SK-N-SH treated with all-trans-retinoic acid at 6 μM for 48 hours (cell line): ENCODE data around the gene B3GNT7.

Experiments
- ATAC-seq: fragments of 200-7000 bp; cut with Tn5 transposase; 3 replicates; pipeline ENCODE4 v1.9.1; 2020; ENCODE audit warnings: mild to moderate bottlenecking, moderate library complexity
- ARNTL ChIP-seq: fragments of 450-650 bp; formaldehyde crosslinking; IDR thresholded peaks from 2 replicates; pipeline ENCODE4 v1.5.0; 2020; ENCODE audit warnings: low read depth, mild to moderate bottlenecking, moderate library complexity, borderline replicate concordance
- BACH2 ChIP-seq: fragments of 250-450 bp; sonication (Bioruptor Pico); IDR thresholded peaks from 2 replicates; pipeline ENCODE4 v1.9.0; 2021; ENCODE audit warnings: mild to moderate bottlenecking, borderline replicate concordance
- CSDC2 ChIP-seq: fragments of 250-450 bp; sonication (Bioruptor Pico); IDR thresholded peaks from 2 replicates; pipeline ENCODE4 v1.5.0; 2020; ENCODE audit warnings: mild to moderate bottlenecking, moderate library complexity
- ESRRG ChIP-seq: fragments of 250-450 bp; sonication (Bioruptor Pico); IDR thresholded peaks from 2 replicates; pipeline ENCODE4 v1.6.1; 2021; ENCODE audit warnings: mild to moderate bottlenecking
- GLIS3 ChIP-seq: fragments of 250-450 bp; sonication (Bioruptor Pico); IDR thresholded peaks from 2 replicates; pipeline ENCODE4 v1.5.0; 2020; ENCODE audit warnings: mild to moderate bottlenecking, moderate library complexity
- ISL1 ChIP-seq: fragments of 250-450 bp; sonication (Bioruptor Pico); IDR thresholded peaks from 2 replicates; pipeline ENCODE4 v2.1.2; 2022; ENCODE audit warnings: mild to moderate bottlenecking, moderate library complexity
- OSR1 ChIP-seq: fragments of 250-450 bp; sonication (Bioruptor Pico); IDR thresholded peaks from 2 replicates; pipeline ENCODE4 v1.8.0; 2022; ENCODE audit warnings: moderate library complexity, mild to moderate bottlenecking, inconsistent platforms
- PPARA ChIP-seq: fragments of 250-450 bp; sonication (Bioruptor Pico); IDR thresholded peaks from 2 replicates; pipeline ENCODE4 v1.5.0; 2020; ENCODE audit warnings: mild to moderate bottlenecking, borderline replicate concordance
- RARB ChIP-seq: fragments of 250-450 bp; sonication (Bioruptor Pico); IDR thresholded peaks from 2 replicates; pipeline ENCODE4 v1.8.0; 2021; ENCODE audit warnings: mild to moderate bottlenecking, moderate library complexity
- SNAI2 ChIP-seq: fragments of 250-450 bp; sonication (Bioruptor Pico); IDR thresholded peaks from 2 replicates; pipeline ENCODE4 v1.5.0; 2020; ENCODE audit warnings: mild to moderate bottlenecking, moderate library complexity
- TCF4 ChIP-seq: fragments of 250-450 bp; sonication (Bioruptor Pico); IDR thresholded peaks from 2 replicates; pipeline ENCODE4 v1.8.0; 2021; ENCODE audit warnings: mild to moderate bottlenecking, moderate library complexity, borderline replicate concordance
- TOX ChIP-seq: fragments of 250-450 bp; sonication (Bioruptor Pico); IDR thresholded peaks from 2 replicates; pipeline ENCODE4 v1.8.0; 2021; ENCODE audit warnings: mild to moderate bottlenecking, moderate library complexity, borderline replicate concordance
- ZC3H10 ChIP-seq: fragments of 250-450 bp; sonication (Bioruptor Pico); IDR thresholded peaks from 2 replicates; pipeline ENCODE4 v1.5.1; 2021; ENCODE audit warnings: mild to moderate bottlenecking, moderate library complexity
- ZFP3 ChIP-seq: fragments of 250-450 bp; sonication (Bioruptor Pico); IDR thresholded peaks from 2 replicates; pipeline ENCODE4 v1.5.0; 2020; ENCODE audit warnings: mild to moderate bottlenecking, moderate library complexity
- ZFP30 ChIP-seq: fragments of 450-650 bp; formaldehyde crosslinking; IDR thresholded peaks from 2 replicates; pipeline ENCODE4 v1.5.0; 2022; ENCODE audit warnings: mild to moderate bottlenecking, moderate library complexity
- ZNF565 ChIP-seq: fragments of 450-650 bp; formaldehyde crosslinking; conservative IDR thresholded peaks from 2 replicates; pipeline ENCODE4 v1.5.0; 2020; ENCODE audit warnings: low read depth, mild to moderate bottlenecking, moderate library complexity
- ZNF8 ChIP-seq: fragments of 450-650 bp; formaldehyde crosslinking; IDR thresholded peaks from 2 replicates; pipeline ENCODE4 v1.5.0; 2020; ENCODE audit warnings: mild to moderate bottlenecking, moderate library complexity
- TF ChIP-seq, protein P1 (sequence below): fragments of 250-450 bp; sonication (Bioruptor Pico); IDR thresholded peaks from 2 replicates; pipeline ENCODE4 v1.8.0; 2020; ENCODE audit warnings: mild to moderate bottlenecking, moderate library complexity, borderline replicate concordance
- TF ChIP-seq, protein P2 (sequence below): fragments of 250-450 bp; sonication (Bioruptor Pico); IDR thresholded peaks from 2 replicates; pipeline ENCODE4 v1.8.0; 2021; ENCODE audit warnings: low read depth, mild to moderate bottlenecking, moderate library complexity, borderline replicate concordance
- TF ChIP-seq, protein P3 (sequence below): fragments of 250-450 bp; sonication (Bioruptor Pico); IDR thresholded peaks from 2 replicates; pipeline ENCODE4 v1.5.1; 2021; ENCODE audit warnings: mild to moderate bottlenecking, moderate library complexity
- TF ChIP-seq, protein P4 (sequence below): fragments of 250-450 bp; sonication (Bioruptor Pico); IDR thresholded peaks from 2 replicates; pipeline ENCODE4 v1.5.0; 2020; ENCODE audit warnings: mild to moderate bottlenecking, moderate library complexity
- TF ChIP-seq, protein P5 (sequence below): fragments of 250-450 bp; sonication (Bioruptor Pico); IDR thresholded peaks from 2 replicates; pipeline ENCODE4 v1.5.1; 2020; ENCODE audit warnings: low read depth, mild to moderate bottlenecking, moderate library complexity

Gene B3GNT7

DNA sequence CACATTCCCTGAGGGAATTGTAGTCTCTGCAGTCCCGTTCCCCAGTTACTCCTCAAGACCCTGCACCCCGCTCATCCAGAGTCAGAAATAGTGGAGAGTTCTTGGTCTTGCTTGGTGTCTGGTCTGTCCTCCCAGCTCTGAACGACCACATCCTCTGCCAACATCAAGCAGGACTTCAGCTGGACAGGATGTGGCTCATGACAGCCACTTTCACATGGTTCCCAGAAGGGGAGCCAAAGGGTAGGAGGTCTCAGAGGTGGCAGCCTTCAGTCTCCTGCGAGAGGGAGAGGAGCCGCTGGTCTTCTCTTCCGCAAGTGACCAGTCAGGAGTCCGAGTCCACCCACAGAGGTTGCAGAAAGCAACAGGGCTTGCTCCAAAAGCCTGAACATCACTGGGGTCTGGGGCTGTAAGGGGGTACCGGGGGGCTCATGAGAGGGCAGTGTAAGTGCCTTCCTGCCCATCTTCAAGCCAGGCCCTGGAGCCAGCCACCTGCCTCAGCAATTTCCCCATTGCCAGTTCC lies 29.8 kb downstream of the B3GNT7 start (continued):
- TF ChIP-seq ZFP30 (CRISPR knock-in tag) (no peak), BACH2 (no peak)
- TF ChIP-seq, all 23 proteins: peak for 0

DNA sequence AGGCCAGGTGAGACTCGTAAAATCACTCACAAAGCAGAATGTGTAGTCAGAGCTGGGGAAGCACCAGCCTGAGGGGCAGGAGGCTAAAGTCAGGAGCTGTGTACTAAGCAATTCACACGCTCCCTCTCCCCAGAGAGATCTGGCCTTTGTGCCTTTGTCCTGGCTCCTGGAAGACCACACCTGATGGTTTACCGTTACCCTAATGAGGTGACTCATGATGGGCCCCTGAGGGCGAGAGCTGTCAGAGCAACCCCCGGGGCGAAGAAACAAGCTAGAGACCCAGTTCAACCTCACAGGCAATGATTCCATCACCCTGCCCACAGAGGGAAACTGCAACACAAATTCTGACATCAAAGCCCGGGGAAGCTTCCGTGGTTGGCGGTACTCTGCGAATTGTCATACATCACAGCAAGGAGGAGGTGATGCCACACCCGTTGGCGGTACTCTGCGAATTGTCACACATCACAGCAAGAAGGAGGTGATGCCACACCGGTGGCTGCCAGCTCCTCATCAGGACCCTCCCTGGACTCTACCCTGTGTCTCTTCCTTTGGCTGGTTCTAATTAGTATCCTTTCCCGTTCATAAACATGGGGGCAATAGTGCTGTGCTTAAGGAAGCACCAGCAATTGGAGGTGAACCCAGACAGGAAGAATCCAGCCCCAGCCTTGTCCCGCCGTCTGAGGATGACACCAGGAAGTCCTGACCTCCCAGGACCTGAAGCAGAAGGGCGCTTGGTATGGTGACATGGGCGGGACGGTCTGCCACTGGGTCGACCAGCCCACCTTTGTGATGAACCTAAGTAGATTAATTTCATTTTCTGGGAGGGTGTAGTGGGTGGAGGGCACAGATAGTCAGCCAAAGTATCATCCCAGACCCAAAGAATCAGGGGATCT lies 30.5 kb downstream of the B3GNT7 start:
- no peak for ATAC-seq
- TF ChIP-seq SNAI2 (no peak), GLIS3 (CRISPR knock-in tag) (no peak), ISL1 (no peak), OSR1 (CRISPR knock-in tag) (no peak), ZNF565 (CRISPR knock-in tag) (no peak), RARB (CRISPR knock-in tag) (no peak), BACH2 (no peak), CSDC2 (CRISPR knock-in tag) (no peak), ZNF8 (CRISPR knock-in tag) (no peak), TOX (CRISPR knock-in tag) (no peak), PPARA (CRISPR knock-in tag) (no peak), ESRRG (no peak), ZFP3 (CRISPR knock-in tag) (no peak), ARNTL (CRISPR knock-in tag) (no peak), ZFP30 (CRISPR knock-in tag) (no peak), TCF4 (CRISPR knock-in tag) (no peak)
- TF ChIP-seq, protein P1, sequence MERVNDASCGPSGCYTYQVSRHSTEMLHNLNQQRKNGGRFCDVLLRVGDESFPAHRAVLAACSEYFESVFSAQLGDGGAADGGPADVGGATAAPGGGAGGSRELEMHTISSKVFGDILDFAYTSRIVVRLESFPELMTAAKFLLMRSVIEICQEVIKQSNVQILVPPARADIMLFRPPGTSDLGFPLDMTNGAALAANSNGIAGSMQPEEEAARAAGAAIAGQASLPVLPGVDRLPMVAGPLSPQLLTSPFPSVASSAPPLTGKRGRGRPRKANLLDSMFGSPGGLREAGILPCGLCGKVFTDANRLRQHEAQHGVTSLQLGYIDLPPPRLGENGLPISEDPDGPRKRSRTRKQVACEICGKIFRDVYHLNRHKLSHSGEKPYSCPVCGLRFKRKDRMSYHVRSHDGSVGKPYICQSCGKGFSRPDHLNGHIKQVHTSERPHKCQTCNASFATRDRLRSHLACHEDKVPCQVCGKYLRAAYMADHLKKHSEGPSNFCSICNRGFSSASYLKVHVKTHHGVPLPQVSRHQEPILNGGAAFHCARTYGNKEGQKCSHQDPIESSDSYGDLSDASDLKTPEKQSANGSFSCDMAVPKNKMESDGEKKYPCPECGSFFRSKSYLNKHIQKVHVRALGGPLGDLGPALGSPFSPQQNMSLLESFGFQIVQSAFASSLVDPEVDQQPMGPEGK (CRISPR knock-in tag) = no peak
- TF ChIP-seq, protein P2, sequence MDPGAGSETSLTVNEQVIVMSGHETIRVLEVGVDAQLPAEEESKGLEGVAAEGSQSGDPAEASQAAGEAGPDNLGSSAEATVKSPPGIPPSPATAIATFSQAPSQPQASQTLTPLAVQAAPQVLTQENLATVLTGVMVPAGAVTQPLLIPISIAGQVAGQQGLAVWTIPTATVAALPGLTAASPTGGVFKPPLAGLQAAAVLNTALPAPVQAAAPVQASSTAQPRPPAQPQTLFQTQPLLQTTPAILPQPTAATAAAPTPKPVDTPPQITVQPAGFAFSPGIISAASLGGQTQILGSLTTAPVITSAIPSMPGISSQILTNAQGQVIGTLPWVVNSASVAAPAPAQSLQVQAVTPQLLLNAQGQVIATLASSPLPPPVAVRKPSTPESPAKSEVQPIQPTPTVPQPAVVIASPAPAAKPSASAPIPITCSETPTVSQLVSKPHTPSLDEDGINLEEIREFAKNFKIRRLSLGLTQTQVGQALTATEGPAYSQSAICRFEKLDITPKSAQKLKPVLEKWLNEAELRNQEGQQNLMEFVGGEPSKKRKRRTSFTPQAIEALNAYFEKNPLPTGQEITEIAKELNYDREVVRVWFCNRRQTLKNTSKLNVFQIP (CRISPR knock-in tag) = no peak
- TF ChIP-seq, protein P3, sequence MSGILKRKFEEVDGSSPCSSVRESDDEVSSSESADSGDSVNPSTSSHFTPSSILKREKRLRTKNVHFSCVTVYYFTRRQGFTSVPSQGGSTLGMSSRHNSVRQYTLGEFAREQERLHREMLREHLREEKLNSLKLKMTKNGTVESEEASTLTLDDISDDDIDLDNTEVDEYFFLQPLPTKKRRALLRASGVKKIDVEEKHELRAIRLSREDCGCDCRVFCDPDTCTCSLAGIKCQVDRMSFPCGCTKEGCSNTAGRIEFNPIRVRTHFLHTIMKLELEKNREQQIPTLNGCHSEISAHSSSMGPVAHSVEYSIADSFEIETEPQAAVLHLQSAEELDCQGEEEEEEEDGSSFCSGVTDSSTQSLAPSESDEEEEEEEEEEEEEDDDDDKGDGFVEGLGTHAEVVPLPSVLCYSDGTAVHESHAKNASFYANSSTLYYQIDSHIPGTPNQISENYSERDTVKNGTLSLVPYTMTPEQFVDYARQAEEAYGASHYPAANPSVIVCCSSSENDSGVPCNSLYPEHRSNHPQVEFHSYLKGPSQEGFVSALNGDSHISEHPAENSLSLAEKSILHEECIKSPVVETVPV (CRISPR knock-in tag) = no peak
- TF ChIP-seq, protein P4, sequence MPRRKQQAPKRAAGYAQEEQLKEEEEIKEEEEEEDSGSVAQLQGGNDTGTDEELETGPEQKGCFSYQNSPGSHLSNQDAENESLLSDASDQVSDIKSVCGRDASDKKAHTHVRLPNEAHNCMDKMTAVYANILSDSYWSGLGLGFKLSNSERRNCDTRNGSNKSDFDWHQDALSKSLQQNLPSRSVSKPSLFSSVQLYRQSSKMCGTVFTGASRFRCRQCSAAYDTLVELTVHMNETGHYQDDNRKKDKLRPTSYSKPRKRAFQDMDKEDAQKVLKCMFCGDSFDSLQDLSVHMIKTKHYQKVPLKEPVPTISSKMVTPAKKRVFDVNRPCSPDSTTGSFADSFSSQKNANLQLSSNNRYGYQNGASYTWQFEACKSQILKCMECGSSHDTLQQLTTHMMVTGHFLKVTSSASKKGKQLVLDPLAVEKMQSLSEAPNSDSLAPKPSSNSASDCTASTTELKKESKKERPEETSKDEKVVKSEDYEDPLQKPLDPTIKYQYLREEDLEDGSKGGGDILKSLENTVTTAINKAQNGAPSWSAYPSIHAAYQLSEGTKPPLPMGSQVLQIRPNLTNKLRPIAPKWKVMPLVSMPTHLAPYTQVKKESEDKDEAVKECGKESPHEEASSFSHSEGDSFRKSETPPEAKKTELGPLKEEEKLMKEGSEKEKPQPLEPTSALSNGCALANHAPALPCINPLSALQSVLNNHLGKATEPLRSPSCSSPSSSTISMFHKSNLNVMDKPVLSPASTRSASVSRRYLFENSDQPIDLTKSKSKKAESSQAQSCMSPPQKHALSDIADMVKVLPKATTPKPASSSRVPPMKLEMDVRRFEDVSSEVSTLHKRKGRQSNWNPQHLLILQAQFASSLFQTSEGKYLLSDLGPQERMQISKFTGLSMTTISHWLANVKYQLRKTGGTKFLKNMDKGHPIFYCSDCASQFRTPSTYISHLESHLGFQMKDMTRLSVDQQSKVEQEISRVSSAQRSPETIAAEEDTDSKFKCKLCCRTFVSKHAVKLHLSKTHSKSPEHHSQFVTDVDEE (CRISPR knock-in tag) = no peak

DNA sequence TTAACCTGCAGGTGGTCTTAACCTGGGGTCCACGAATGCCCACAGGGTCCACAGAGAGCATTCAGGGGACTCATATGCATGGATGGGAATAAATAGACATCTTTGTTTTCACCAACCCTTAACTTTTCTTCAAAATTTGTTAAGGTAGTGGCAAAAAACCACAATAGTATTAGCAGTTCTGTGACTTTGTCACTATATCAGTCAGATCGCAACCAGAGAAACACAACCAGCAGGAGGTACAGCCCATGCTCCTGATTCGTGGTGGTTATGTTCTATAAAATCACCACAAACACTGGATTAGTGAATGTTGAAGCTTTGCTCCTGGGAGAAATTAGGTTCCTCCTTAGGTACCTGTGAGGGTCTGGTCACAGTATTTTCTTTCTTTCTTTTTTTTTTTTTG lies 31.6 kb downstream of the B3GNT7 start:
- ATAC-seq = no peak
- TF ChIP-seq OSR1 (CRISPR knock-in tag) (no peak), CSDC2 (CRISPR knock-in tag) (no peak), ZNF8 (CRISPR knock-in tag) (no peak), TCF4 (CRISPR knock-in tag) (no peak), ISL1 (no peak), PPARA (CRISPR knock-in tag) (no peak), ARNTL (CRISPR knock-in tag) (no peak), SNAI2 (no peak), ZNF565 (CRISPR knock-in tag) (no peak), ZC3H10 (CRISPR knock-in tag) (no peak), BACH2 (no peak)
- TF ChIP-seq, protein P4 (CRISPR knock-in tag) = no peak
- TF ChIP-seq, protein P5, sequence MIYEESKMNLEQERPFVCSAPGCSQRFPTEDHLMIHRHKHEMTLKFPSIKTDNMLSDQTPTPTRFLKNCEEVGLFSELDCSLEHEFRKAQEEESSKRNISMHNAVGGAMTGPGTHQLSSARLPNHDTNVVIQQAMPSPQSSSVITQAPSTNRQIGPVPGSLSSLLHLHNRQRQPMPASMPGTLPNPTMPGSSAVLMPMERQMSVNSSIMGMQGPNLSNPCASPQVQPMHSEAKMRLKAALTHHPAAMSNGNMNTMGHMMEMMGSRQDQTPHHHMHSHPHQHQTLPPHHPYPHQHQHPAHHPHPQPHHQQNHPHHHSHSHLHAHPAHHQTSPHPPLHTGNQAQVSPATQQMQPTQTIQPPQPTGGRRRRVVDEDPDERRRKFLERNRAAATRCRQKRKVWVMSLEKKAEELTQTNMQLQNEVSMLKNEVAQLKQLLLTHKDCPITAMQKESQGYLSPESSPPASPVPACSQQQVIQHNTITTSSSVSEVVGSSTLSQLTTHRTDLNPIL (CRISPR knock-in tag) = no peak
- TF ChIP-seq, protein P1 (CRISPR knock-in tag) = no peak
